AG04450 (cell line): ENCODE data around the gene DAAM2. TPM values are rescaled to one million over a fixed set of nuclear protein-coding genes. Genes with fewer than 3 reads are reported as not detected.

Experiments used
- CTCF ChIA-PET: fragments of 300-600, 350-600 bp; formaldehyde crosslinking; extraction: SDS; loops from one replicate; lab custom pipeline; 2022; ENCODE audit warnings: antibody characterized with exemption, inconsistent platforms; lab: Charles Lee
- POLR2A ChIA-PET: fragments of 350-600 bp; formaldehyde crosslinking; extraction: SDS; loops from one replicate; lab custom pipeline; 2021; ENCODE audit warnings: antibody characterized with exemption, inconsistent platforms; lab: Yijun Ruan, JAX
- DNase-seq: peaks from one replicate; pipeline ENCODE4 v3.0.0-alpha.2; 2011; ENCODE audit warnings: low read depth, low spot score
- H3K27ac ChIP-seq: one replicate; pipeline ENCODE4 v1.5.1; 2012; ENCODE audit warnings: low read depth, low read length, control low read depth
- H3K27me3 ChIP-seq: one replicate; pipeline ENCODE4 v1.6.0; 2012; ENCODE audit warnings: low read length; ENCODE audit not compliant: control insufficient read depth, insufficient read depth
- H3K4me3 ChIP-seq: 2 replicates; pipeline ENCODE4 v1.5.1; 2011; ENCODE audit warnings: mild to moderate bottlenecking, low read depth, low read length, control low read depth
- H3K9me3 ChIP-seq: 2 replicates; pipeline ENCODE4 v1.5.1; 2012; ENCODE audit warnings: low read length; ENCODE audit not compliant: control insufficient read depth, insufficient read depth
- CTCF ChIP-seq: IDR thresholded peaks from 2 replicates; pipeline ENCODE4 v1.5.1; 2011; ENCODE audit warnings: low read depth, low read length, control low read depth, inconsistent platforms
- polyA plus RNA-seq: library from polyadenylated mRNA; depleted of rRNA; stranded (reverse); fragments of >200 nt; gene quantifications from 2 replicates; pipeline ENCODE4 v1.2.3, GENCODE V29; 2011

Gene DAAM2
- polyA plus RNA-seq, 1 experiment = 2.9 TPM

GRCh38 chr6:39819228-39819627 lies 27.1 kb downstream of the DAAM2 start:
- Histone ChIP-seq H3K4me3 (no peak overlapping the region), H3K27ac (no peak overlapping the region), H3K9me3 (no peaks in the 10 kb centered on the region), H3K27me3 (no peaks in the 10 kb centered on the region)
- no peak for DNase-seq
- TF ChIP-seq CTCF = no peak
- ChIA-PET CTCF (interaction anchor here (1.5 kb wide), 1 partner anchor 46 kb away, joined by 5 read pairs; no protein-coding TSS in a partner anchor), POLR2A (no interaction called here)

GRCh38 chr6:39819676-39820075 lies 27.5 kb downstream of the DAAM2 start:
- H3K27ac ChIP-seq = no peak overlapping the region
- no peaks in the 10 kb centered on the region for H3K9me3 ChIP-seq
- no peak for TF ChIP-seq CTCF
- POLR2A ChIA-PET = no interaction called here
- no peaks in the 10 kb centered on the region for H3K27me3 ChIP-seq
- DNase-seq = no peak
- H3K4me3 ChIP-seq = no peak overlapping the region
- CTCF ChIA-PET = interaction anchor here (1.5 kb wide), 1 partner anchor 46 kb away, joined by 5 read pairs; no protein-coding TSS in a partner anchor

- TF ChIP-seq CTCF = no peak
Observed at GRCh38 chr6:39820553-39820952, 28.4 kb downstream of the DAAM2 start.

GRCh38 chr6:39821046-39821740 lies 29.0 kb downstream of the DAAM2 start:
- Histone ChIP-seq H3K4me3 (no peak overlapping the region), H3K9me3 (no peaks in the 10 kb centered on the region), H3K27me3 (no peaks in the 10 kb centered on the region), H3K27ac (no peak overlapping the region)
- no peak for TF ChIP-seq CTCF
- no peak for DNase-seq
- CTCF ChIA-PET = interaction anchor here (0.8 kb wide), 1 partner anchor 45 kb away, joined by 3 read pairs; no protein-coding TSS in a partner anchor
- POLR2A ChIA-PET = no interaction called here

More at GRCh38 chr6:39820553-39820952, 28.4 kb downstream of the DAAM2 start:
- no peak overlapping the region for H3K4me3 ChIP-seq
- ChIA-PET POLR2A (no interaction called here), CTCF (interaction anchor here (0.8 kb wide), 1 partner anchor 45 kb away, joined by 3 read pairs; no protein-coding TSS in a partner anchor)
- no peaks in the 10 kb centered on the region for H3K27me3 ChIP-seq
- H3K27ac ChIP-seq = no peak overlapping the region
- DNase-seq = no peak
- H3K9me3 ChIP-seq = no peaks in the 10 kb centered on the region

GRCh38 chr6:39821742-39822532 lies 29.8 kb downstream of the DAAM2 start:
- Histone ChIP-seq H3K27ac (no peak overlapping the region), H3K4me3 (no peak overlapping the region), H3K9me3 (no peaks in the 10 kb centered on the region), H3K27me3 (no peaks in the 10 kb centered on the region)
- no peak for DNase-seq
- ChIA-PET POLR2A (no interaction called here), CTCF (no interaction called here)
- no peak for TF ChIP-seq CTCF
